HG02759 (cell line): Measurements from ENCODE around the gene GATAD1.
"Not testable (repeated sequence)": the region's sequence is repeated elsewhere in the genome, so short reads cannot be mapped to it uniquely, and the experiment has no call there.

Experiments
- ATAC-seq: cut with Tn5 transposase; IDR thresholded peaks from one replicate; pipeline ENCODE4 v1.9.1; 2021; ENCODE audit warnings: mild to moderate bottlenecking, moderate library complexity; ENCODE audit not compliant: unreplicated experiment

Gene GATAD1, protein sequence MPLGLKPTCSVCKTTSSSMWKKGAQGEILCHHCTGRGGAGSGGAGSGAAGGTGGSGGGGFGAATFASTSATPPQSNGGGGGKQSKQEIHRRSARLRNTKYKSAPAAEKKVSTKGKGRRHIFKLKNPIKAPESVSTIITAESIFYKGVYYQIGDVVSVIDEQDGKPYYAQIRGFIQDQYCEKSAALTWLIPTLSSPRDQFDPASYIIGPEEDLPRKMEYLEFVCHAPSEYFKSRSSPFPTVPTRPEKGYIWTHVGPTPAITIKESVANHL

GRCh38 chr7:92447345-92448204, at the start of gene GATAD1:
GATAD1 (plus strand) TSS chr7:92447482; CDS start chr7:92447730, 248 bp downstream.
- ATAC-seq, result peak; percentile 91

GRCh38 chr7:92397542-92397941, 49.7 kb upstream of the GATAD1 start:
- no peak for ATAC-seq

- no peak for ATAC-seq
These were observed 47.3 kb upstream of the GATAD1 start for GRCh38 chr7:92400013-92400412.

GRCh38 chr7:92402920-92403759, 44.1 kb upstream of the GATAD1 start:
- ATAC-seq, result no peak

DNA sequence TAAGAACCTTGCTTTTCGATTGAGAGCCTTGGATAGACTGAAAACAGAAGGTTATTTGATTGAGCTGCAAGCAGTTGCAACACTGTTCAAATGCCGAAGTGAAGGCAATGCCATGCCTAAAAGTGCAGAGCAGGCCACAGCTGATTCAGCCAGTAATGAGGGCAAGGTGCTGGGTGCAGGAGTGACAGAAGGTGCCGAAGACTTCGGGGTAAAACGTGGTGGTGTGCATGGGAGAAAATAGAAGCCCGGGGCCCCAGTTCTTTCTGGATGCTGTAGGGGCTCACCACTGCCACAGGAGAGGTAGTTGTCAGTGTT, 43.6 kb upstream of the GATAD1 start:
- ATAC-seq, result no peak

- no peak for ATAC-seq
These were observed 43.1 kb upstream of the GATAD1 start for GRCh38 chr7:92404170-92404614.

DNA sequence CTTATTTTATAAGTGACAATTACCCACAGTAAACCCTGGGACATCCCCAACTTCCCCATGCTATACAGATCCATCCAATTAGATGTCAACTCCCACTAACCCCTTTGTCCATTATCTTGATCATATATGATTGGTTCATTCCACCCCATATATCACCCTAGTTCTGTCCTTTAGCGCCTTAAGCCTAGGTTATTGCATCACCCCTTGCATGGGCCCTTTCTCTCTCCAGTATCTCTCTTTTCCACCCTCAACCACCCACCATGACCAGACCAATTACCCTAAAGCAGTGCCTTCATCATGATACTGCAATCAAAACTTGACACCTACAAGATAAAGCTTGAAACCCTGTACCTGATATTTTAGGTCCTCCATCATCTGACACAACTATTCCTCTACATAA, 37.9 kb upstream of the GATAD1 start:
- no peak for ATAC-seq

- not testable (repeated sequence) for ATAC-seq
These were observed 37.1 kb upstream of the GATAD1 start for GRCh38 chr7:92410162-92410561.

GRCh38 chr7:92412745-92413144, 34.5 kb upstream of the GATAD1 start:
- ATAC-seq, result no peak

DNA sequence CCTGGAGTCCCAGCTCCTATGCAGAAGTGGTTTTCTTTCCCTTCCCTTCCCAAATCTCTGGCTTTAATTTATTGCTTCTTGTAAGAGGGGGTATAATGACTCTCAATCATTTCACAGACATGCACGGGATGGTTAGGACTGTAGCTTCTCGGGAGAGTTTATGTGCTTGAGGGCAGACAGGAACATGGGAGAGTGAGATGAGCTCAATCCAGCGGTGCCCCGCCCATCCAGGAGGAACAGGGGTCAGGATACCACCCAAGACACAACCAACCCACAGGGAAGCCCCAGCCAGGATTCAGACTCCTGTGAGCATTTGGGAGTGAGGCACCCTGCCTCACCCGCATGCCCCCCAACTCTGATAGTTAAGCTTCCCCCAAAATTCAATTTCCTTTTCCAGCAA, 33.7 kb upstream of the GATAD1 start:
- no peak for ATAC-seq

DNA sequence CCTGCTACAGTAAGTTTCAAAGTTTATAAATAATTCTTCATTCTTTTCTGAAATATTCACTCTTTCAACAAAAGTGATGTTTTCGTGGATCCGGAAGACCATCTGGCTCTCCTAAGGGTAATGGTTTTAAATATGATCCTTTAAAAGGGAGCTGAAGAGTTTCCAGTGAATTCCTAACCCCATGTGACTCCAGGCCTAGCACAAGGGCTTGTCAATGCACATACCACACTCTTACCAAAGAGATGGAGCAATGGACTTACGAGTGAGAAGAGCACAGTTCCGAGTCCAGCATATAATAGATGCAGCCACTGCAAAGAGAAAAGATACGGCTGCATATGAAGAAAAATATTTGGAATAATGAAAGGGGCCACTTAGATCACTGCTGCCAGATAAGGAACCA, 32.1 kb upstream of the GATAD1 start:
- no peak for ATAC-seq

DNA sequence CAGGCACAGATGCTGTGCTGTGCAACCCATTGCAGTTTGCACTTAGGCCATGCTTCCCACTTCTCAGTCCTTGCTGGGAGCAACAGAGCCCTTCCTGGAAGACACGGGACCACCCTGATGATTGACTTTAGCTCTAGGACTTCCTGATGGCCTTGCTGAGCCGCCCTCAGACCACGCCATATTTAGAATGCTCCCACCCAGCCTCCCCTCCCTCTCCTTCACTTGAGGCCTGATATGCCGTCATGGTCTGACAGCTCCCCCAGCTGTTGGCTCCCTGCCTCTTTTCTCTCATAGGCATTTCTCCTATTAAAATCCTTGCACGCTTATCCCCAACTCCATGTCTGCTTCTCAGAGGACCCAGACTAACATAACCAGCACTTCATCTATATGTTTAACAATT, 29.4 kb upstream of the GATAD1 start:
- ATAC-seq, result no peak

GRCh38 chr7:92421676-92422435, 25.4 kb upstream of the GATAD1 start:
- ATAC-seq, result no peak

GRCh38 chr7:92422926-92423325, 24.4 kb upstream of the GATAD1 start:
- ATAC-seq, result no peak

- ATAC-seq, result no peak
These were observed 23.6 kb upstream of the GATAD1 start for GRCh38 chr7:92423710-92424131.

DNA sequence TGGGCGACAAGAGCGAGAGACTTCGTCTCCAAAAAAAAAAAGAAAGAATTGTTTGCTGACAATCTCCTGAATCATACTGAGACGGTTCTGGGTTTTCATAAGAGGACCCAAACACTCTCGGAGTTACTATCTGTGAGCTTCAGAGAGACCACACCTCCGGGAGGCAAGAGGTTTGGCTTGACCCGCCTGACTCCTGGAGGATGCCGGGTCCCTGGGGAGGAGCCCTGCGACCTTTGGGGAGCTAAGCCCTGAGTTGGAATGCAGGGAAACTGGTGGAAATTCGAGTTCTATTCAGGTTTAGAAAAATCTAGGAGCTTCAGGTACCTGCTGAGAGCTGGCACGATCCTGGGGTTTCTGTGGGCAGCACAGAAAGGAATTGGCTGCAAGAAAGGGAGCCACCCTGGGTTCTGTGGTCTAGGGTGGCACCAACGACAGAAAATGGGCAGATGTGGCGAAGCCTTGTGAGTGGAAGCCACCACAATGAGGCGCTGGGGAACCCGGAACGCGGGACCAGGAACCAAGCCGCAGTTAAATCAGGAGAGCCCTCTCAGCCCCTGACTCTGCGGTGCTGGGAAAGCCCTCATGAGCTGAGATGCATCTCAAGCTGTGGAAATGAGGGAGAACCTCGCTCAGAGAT, 21.9 kb upstream of the GATAD1 start:
- no peak for ATAC-seq

- no peak for ATAC-seq
These were observed 20.1 kb upstream of the GATAD1 start for GRCh38 chr7:92427193-92427592.

GRCh38 chr7:92432299-92432946, 14.9 kb upstream of the GATAD1 start:
- no peak for ATAC-seq

DNA sequence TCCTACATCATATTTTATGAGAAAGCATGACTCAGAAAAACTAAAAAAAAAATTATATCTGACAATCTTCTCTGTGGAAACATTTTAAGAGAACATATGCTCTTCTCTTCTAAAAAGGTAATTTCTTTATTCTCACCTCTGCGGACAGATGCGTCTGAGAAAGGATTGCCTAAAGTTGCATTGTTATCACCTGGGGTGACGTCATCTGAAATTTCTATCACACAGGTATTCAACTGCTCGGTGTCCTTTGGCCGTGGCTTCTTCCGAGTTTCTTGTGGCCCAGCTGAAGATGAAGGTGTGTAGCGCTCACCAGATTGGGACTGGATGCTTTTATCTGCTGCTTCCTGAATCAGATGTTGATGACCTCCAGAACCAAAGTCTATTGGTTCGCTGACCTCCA, 14.3 kb upstream of the GATAD1 start:
- no peak for ATAC-seq

- no peak for ATAC-seq
These were observed 11.7 kb upstream of the GATAD1 start for GRCh38 chr7:92435542-92435941.
